NCI-H2196 (cell line): ENCODE measurements around the gene FUT2.

Source experiments
- DNase-seq: peaks from one replicate; lab custom pipeline; 2025; ENCODE audit not compliant: unreplicated experiment; lab: John Stamatoyannopoulos, UW

Gene FUT2

GRCh38 chr19:48749571-48750198 is 53.9 kb downstream of the FUT2 start:
- DNase-seq: no peak

GRCh38 chr19:48750351-48750750 is 54.6 kb downstream of the FUT2 start:
- no peak for DNase-seq

GRCh38 chr19:48750771-48751504 is 55.2 kb downstream of the FUT2 start:
- no peak for DNase-seq

GRCh38 chr19:48751845-48752495 is 56.2 kb downstream of the FUT2 start:
- DNase-seq: no peak

GRCh38 chr19:48752496-48753365 is 57.0 kb downstream of the FUT2 start, which contains the start of gene FUT1:
FUT1 (minus strand) TSS chr19:48752641; CDS start chr19:48751281, 1,360 bp downstream.
- DNase-seq: peak; percentile 97

GRCh38 chr19:48755084-48755641 is 59.4 kb downstream of the FUT2 start, which contains the start of gene FGF21:
FGF21 (plus strand) TSS chr19:48755524; CDS start chr19:48756237, 713 bp downstream.
- DNase-seq: peak; percentile 61
